H1 (cell line): ENCODE data around the gene PRRX1. TPM values are rescaled to one million over a fixed set of nuclear protein-coding genes. Genes with fewer than 3 reads are reported as not detected.
A peak's percentile ranks its signal among the peaks of the same experiment; 100 is the strongest.

Experiments
- CTCF ChIA-PET: fragments of 300-600 bp; sonication (Branson Sonifier 250); formaldehyde crosslinking; loops from one replicate; lab custom pipeline; 2021; ENCODE audit not compliant: partially characterized antibody; lab: Charles Lee
- POLR2A ChIA-PET: fragments of 300-600 bp; sonication (Branson Sonifier 250); formaldehyde crosslinking; loops from one replicate; lab custom pipeline; 2021; ENCODE audit warnings: inconsistent platforms; ENCODE audit not compliant: partially characterized antibody; lab: Charles Lee
- DNase-seq, 2 experiments: peaks; one replicate each; pipeline versions ENCODE4 v3.0.0 to v3.0.0-alpha.2; 2010 to 2022; ENCODE audit warnings: low spot score in 2 of 2, low read depth in 1 of 2, mixed read lengths in 1 of 2
- FAIRE-seq: peaks from 2 replicates; lab custom pipeline; 2011; peaks lifted over from hg19 to GRCh38; lab: Jason Lieb, UNC
- H2AFZ ChIP-seq: 2 replicates; pipeline ENCODE4 v1.8.1; 2012; ENCODE audit warnings: low read length, inconsistent platforms
- H2AK5ac ChIP-seq: 2 replicates; pipeline ENCODE4 v1.6.1; 2013; ENCODE audit warnings: low read depth, low read length
- H2BK120ac ChIP-seq: replicated peaks from 2 replicates; pipeline ENCODE3; 2013; ENCODE audit warnings: low read depth, low read length, inconsistent platforms
- H2BK12ac ChIP-seq: 2 replicates; pipeline ENCODE4 v1.6.1; 2013; ENCODE audit warnings: low read depth, low read length
- H2BK15ac ChIP-seq: 2 replicates; pipeline ENCODE4 v1.6.1; 2013; ENCODE audit warnings: low read length
- H2BK20ac ChIP-seq: 2 replicates; pipeline ENCODE4 v1.6.1; 2013; ENCODE audit warnings: low read length
- H2BK5ac ChIP-seq: 2 replicates; pipeline ENCODE4 v1.6.1; 2013; ENCODE audit warnings: low read depth, low read length
- H3K14ac ChIP-seq: 2 replicates; pipeline ENCODE4 v1.6.1; 2013; ENCODE audit warnings: inconsistent platforms; ENCODE audit not compliant: insufficient read length
- H3K18ac ChIP-seq: 2 replicates; pipeline ENCODE4 v1.6.1; 2013; ENCODE audit warnings: low read length; ENCODE audit errors: extremely low read depth
- H3K23ac ChIP-seq: 2 replicates; pipeline ENCODE4 v1.6.1; 2013; ENCODE audit warnings: inconsistent platforms; ENCODE audit not compliant: insufficient read length
- H3K23me2 ChIP-seq: 2 replicates; pipeline ENCODE4 v1.6.1; 2013; ENCODE audit warnings: low read depth, low read length
- H3K27ac ChIP-seq: 2 replicates; pipeline ENCODE4 v1.6.1; 2011; ENCODE audit warnings: low read depth, low read length, inconsistent platforms
- H3K27me3 ChIP-seq, 4 experiments: replicated peaks in 1 of 4; 1 replicate in 1 of 4; 2 replicates in 3 of 4; pipeline versions ENCODE4 v1.6.1 to v1.8.1; 2011 to 2013; ENCODE audit warnings: low read length in 3 of 4, mild to moderate bottlenecking in 3 of 4, inconsistent platforms in 2 of 4, mixed read lengths in 2 of 4, moderate library complexity in 1 of 4; ENCODE audit not compliant: control insufficient read depth in 3 of 4, insufficient read depth in 3 of 4; ENCODE audit errors: extremely low read depth in 1 of 4
- H3K36me3 ChIP-seq, 4 experiments: 2 replicates each; pipeline versions ENCODE4 v1.6.1 to v1.8.1; 2011 to 2013; ENCODE audit warnings: mild to moderate bottlenecking in 4 of 4, low read length in 3 of 4, moderate library complexity in 2 of 4, control low read depth in 1 of 4, inconsistent platforms in 1 of 4; ENCODE audit not compliant: insufficient read depth in 4 of 4, control insufficient read depth in 2 of 4
- H3K4ac ChIP-seq: replicated peaks from 2 replicates; pipeline ENCODE3; 2013; ENCODE audit warnings: low read length, low read depth, mixed read lengths, inconsistent platforms; ENCODE audit not compliant: insufficient read length
- H3K4me1 ChIP-seq, 4 experiments: replicated peaks in 1 of 4; 1 replicate in 1 of 4; 2 replicates in 3 of 4; pipeline versions ENCODE4 v1.6.1 to v1.8.1; 2011 to 2013; ENCODE audit warnings: low read length in 3 of 4, inconsistent platforms in 2 of 4, mixed read lengths in 1 of 4; ENCODE audit not compliant: insufficient read depth in 4 of 4, control insufficient read depth in 3 of 4
- H3K4me2 ChIP-seq, 2 experiments: 2 replicates each; pipeline versions ENCODE4 v1.6.1 to v1.8.1; 2011 to 2013; ENCODE audit warnings: low read depth in 2 of 2, low read length in 2 of 2, control low read depth in 1 of 2, inconsistent platforms in 1 of 2, mild to moderate bottlenecking in 1 of 2; ENCODE audit not compliant: insufficient read depth in 1 of 2
- H3K4me3 ChIP-seq, 4 experiments: fragments of 200-600, 300-600 bp in 1 of 4; sonication (generic), shearing (Covaris generic), sonication (Bioruptor Twin) in 1 of 4; 2 replicates each; pipeline versions ENCODE4 v1.5.1 to v1.8.1; 2011 to 2016; ENCODE audit warnings: low read length in 4 of 4, low read depth in 3 of 4, control low read depth in 2 of 4, inconsistent platforms in 2 of 4, mild to moderate bottlenecking in 2 of 4, mixed read lengths in 1 of 4, moderate library complexity in 1 of 4; ENCODE audit not compliant: insufficient read depth in 2 of 4; ENCODE audit errors: extremely low read depth in 1 of 4
- H3K56ac ChIP-seq: replicated peaks from 2 replicates; pipeline ENCODE3; 2013; ENCODE audit warnings: low read depth, mild to moderate bottlenecking, mixed read lengths, low read length, inconsistent platforms; ENCODE audit not compliant: insufficient read length
- H3K79me1 ChIP-seq: 2 replicates; pipeline ENCODE4 v1.6.1; 2013; ENCODE audit warnings: low read depth, low read length, control low read depth
- H3K79me2 ChIP-seq, 2 experiments: 2 replicates each; pipeline versions ENCODE4 v1.6.1 to v1.8.1; 2012 to 2013; ENCODE audit warnings: low read length in 2 of 2, mild to moderate bottlenecking in 2 of 2, inconsistent platforms in 1 of 2; ENCODE audit not compliant: insufficient read depth in 2 of 2, control insufficient read depth in 1 of 2
- H3K9ac ChIP-seq, 4 experiments: replicated peaks in 1 of 4; 1 replicate in 1 of 4; 2 replicates in 3 of 4; pipeline versions ENCODE4 v1.6.1 to v1.8.1; 2011 to 2013; ENCODE audit warnings: low read depth in 3 of 4, low read length in 3 of 4, control low read depth in 2 of 4, mild to moderate bottlenecking in 2 of 4, moderate library complexity in 2 of 4, inconsistent platforms in 1 of 4; ENCODE audit errors: extremely low read depth in 1 of 4
- H3K9me3 ChIP-seq, 2 experiments: 2 replicates each; pipeline versions ENCODE4 v1.6.1 to v1.8.1; 2012 to 2013; ENCODE audit warnings: mild to moderate bottlenecking in 2 of 2, moderate library complexity in 2 of 2, control low read depth in 1 of 2, inconsistent platforms in 1 of 2, low read depth in 1 of 2, low read length in 1 of 2, mixed read lengths in 1 of 2; ENCODE audit not compliant: insufficient read depth in 2 of 2
- H4K20me1 ChIP-seq, 2 experiments: replicated peaks in 1 of 2; 2 replicates each; pipeline versions ENCODE3 to v1.8.1; 2011 to 2013; ENCODE audit warnings: inconsistent platforms in 2 of 2, low read length in 2 of 2, mild to moderate bottlenecking in 1 of 2; ENCODE audit not compliant: insufficient read depth in 2 of 2, control insufficient read depth in 1 of 2
- H4K5ac ChIP-seq: 2 replicates; pipeline ENCODE4 v1.6.1; 2013; ENCODE audit warnings: low read length, low read depth, mixed read lengths, inconsistent platforms; ENCODE audit not compliant: insufficient read length
- H4K8ac ChIP-seq: 2 replicates; pipeline ENCODE4 v1.8.0; 2013; ENCODE audit warnings: mild to moderate bottlenecking, moderate library complexity, low read length, inconsistent platforms; ENCODE audit not compliant: insufficient read depth; ENCODE audit errors: extremely low read depth
- H4K91ac ChIP-seq: replicated peaks from 2 replicates; pipeline ENCODE3; 2013; ENCODE audit warnings: low read length, mixed read lengths, inconsistent platforms; ENCODE audit not compliant: insufficient read length
- BRCA1 ChIP-seq: IDR thresholded peaks from 2 replicates; pipeline ENCODE4 v1.6.1; 2012; ENCODE audit warnings: low read depth, low read length, improper control_type of control experiment
- CHD2 ChIP-seq: IDR thresholded peaks from 2 replicates; pipeline ENCODE4 v1.6.1; 2012; ENCODE audit warnings: low read length, improper control_type of control experiment
- HDAC6 ChIP-seq: IDR thresholded peaks from one replicate; pipeline ENCODE4 v1.7.1; 2012; ENCODE audit warnings: low read depth, mild to moderate bottlenecking, inconsistent platforms, low read length, moderate library complexity
- KDM1A ChIP-seq: fragments of 200-600, 300-600 bp; sonication (generic); IDR thresholded peaks from 2 replicates; pipeline ENCODE4 v1.7.1; 2016; ENCODE audit warnings: mild to moderate bottlenecking, low read length, borderline replicate concordance
- MAFK ChIP-seq: IDR thresholded peaks from 2 replicates; pipeline ENCODE4 v1.6.1; 2012; ENCODE audit warnings: low read depth, mild to moderate bottlenecking, improper control_type of control experiment, low read length
- RBBP5 ChIP-seq: IDR thresholded peaks from 2 replicates; pipeline ENCODE4 v1.7.1; 2012; ENCODE audit warnings: low read depth, mild to moderate bottlenecking, inconsistent platforms, low read length, moderate library complexity, borderline replicate concordance
- RFX5 ChIP-seq: IDR thresholded peaks from 2 replicates; pipeline ENCODE4 v1.6.1; 2011; ENCODE audit warnings: low read depth, low read length, improper control_type of control experiment, borderline replicate concordance
- RNF2 ChIP-seq: fragments of 200-900, 300-1000 bp; sonication (generic); IDR thresholded peaks from 2 replicates; pipeline ENCODE4 v1.7.1; 2016; ENCODE audit warnings: borderline replicate concordance, low read depth, mild to moderate bottlenecking, antibody characterized with exemption, low read length; ENCODE audit not compliant: poor library complexity, severe bottlenecking; ENCODE audit errors: missing control alignments
- SIX5 ChIP-seq: IDR thresholded peaks from 2 replicates; pipeline ENCODE4 v1.6.1; 2011; ENCODE audit warnings: mild to moderate bottlenecking, low read depth, low read length
- WGBS, 2 experiments: shearing (Covaris generic) in 1 of 2; methylation state at CpG; one replicate each; pipeline versions ENCODE4 v1.1.6 to v1.1.7; 2013 to 2015; ENCODE audit warnings: low lambda C conversion rate in 2 of 2, mixed read lengths in 2 of 2, inconsistent platforms in 1 of 2, low coverage in 1 of 2, missing lambda C conversion rate in 1 of 2; ENCODE audit not compliant: insufficient replicate concordance in 2 of 2, insufficient coverage in 1 of 2, insufficient read length in 1 of 2; ENCODE audit errors: extremely low coverage in 1 of 2, missing lambda C conversion rate in 1 of 2; 5-methylcytosine and 5-hydroxymethylcytosine counted together
- polyA plus RNA-seq, 7 experiments: library from polyadenylated mRNA; depleted of rRNA in 3 of 7; stranded (reverse) in 5 of 7; unstranded in 2 of 7; fragments of >200 nt in 5 of 7; fragments of 200-250 nt in 2 of 7; gene quantifications; 1 replicate in 5 of 7; 2 replicates in 1 of 7; 4 replicates in 1 of 7; pipeline versions ENCODE4 v1.2.1 to v1.2.3, GENCODE V29; 2011 to 2013; ENCODE audit warnings: missing spikeins in 2 of 7, mixed read lengths in 2 of 7
- total RNA-seq: library from RNA; stranded (reverse); fragmentation: NEBNext Ultra II Directional; extraction: Animal tissue kit (Norgen Biotek cat#: 25700); gene quantifications from 2 replicates; pipeline ENCODE4 v1.2.1, GENCODE V29; 2021

The PRRX1 gene
- total and polyA plus RNA-seq, 2 of the 8 experiments (the other 6 are each of a cell fraction or from before 2014, with no cell fraction given) = not detected

- Histone ChIP-seq H4K8ac (no peak overlapping the region), H3K9ac (no peak overlapping the region), H3K79me2 (no peaks in the 10 kb centered on the region), H3K79me1 (no peaks in the 10 kb centered on the region), H3K27me3 (no peaks in the 10 kb centered on the region), H2AFZ (no peak overlapping the region), H3K23me2 (no peaks in the 10 kb centered on the region), H3K36me3 (no peaks in the 10 kb centered on the region), H3K4me1 (no peaks in the 10 kb centered on the region), H3K27ac (no peak overlapping the region), H3K4ac (no peak overlapping the region), H4K20me1 (no peaks in the 10 kb centered on the region), H3K56ac (no peak overlapping the region), H3K14ac (no peak overlapping the region), H3K18ac (no peak overlapping the region), H2BK12ac (no peak overlapping the region), H4K5ac (no peak overlapping the region), H3K4me3 (no peak overlapping the region), H2BK15ac (no peak overlapping the region), H3K4me2 (no peak overlapping the region), H3K9me3 (no peaks in the 10 kb centered on the region), H2BK120ac (no peak overlapping the region), H2AK5ac (no peak overlapping the region), H2BK20ac (no peak overlapping the region), H3K23ac (no peak overlapping the region), H2BK5ac (no peak overlapping the region), H4K91ac (no peak overlapping the region)
- ChIA-PET POLR2A (no interaction called here), CTCF (no interaction called here)
- no peak for DNase-seq
- TF ChIP-seq SIX5 (no peak), HDAC6 (no peak), CHD2 (no peak), BRCA1 (no peak), KDM1A (no peak), RFX5 (no peak), MAFK (no peak), RNF2 (no peak), RBBP5 (no peak)
- WGBS, 2 experiments = 92% methylated on average over 2 of the region's 2 CpGs; no CpG with 5 or more reads in 1 of the 2 experiments
- peak; percentile 65 for FAIRE-seq
Observed at GRCh38 chr1:170623171-170623570, 40.8 kb upstream of the PRRX1 start.
